SK-N-MC (cell line): ENCODE data around the gene KCNC3.

ENCODE experiments used
- EZH2 ChIP-seq: fragments of 200-600 bp; sonication (generic); IDR thresholded peaks from one replicate; pipeline ENCODE4 v1.6.1; 2017; ENCODE audit warnings: antibody characterized with exemption
- FOXP2 ChIP-seq: optimal IDR thresholded peaks from 2 replicates; pipeline ENCODE3; 2011; ENCODE audit warnings: mild to moderate bottlenecking, moderate library complexity; ENCODE audit not compliant: insufficient read depth; ENCODE audit errors: extremely low read length, control extremely low read depth
- POLR2AphosphoS5 ChIP-seq: IDR thresholded peaks from 2 replicates; pipeline ENCODE4 v1.6.1; 2012; ENCODE audit warnings: mild to moderate bottlenecking, low read depth, low read length, borderline replicate concordance

- TF ChIP-seq POLR2AphosphoS5 (no peak), EZH2 (no peak), FOXP2 (no peak)
Measured at GRCh38 chr19:50321831-50322230, 7.3 kb downstream of the KCNC3 start.
